ENCODE measurements around the gene GTPBP6.
"Not testable (repeated sequence)": the region's sequence is repeated elsewhere in the genome, so short reads cannot be mapped to it uniquely, and the experiment has no call there.

The GTPBP6 gene

GRCh38 chrX:283115-283845, 35.3 kb downstream of the GTPBP6 start:
- H3K27ac Mint-ChIP-seq: peak overlapping the region; percentile 48 to 96 (median 88)
- peaks cover 12% of the 10 kb centered on the region for H3K27me3 Mint-ChIP-seq (ENCODE audit: low read depth)
- H3K4me1 Mint-ChIP-seq: peaks cover 24% of the 10 kb centered on the region
- no peaks in the 10 kb centered on the region for H3K9me3 Mint-ChIP-seq
- H3K36me3 Mint-ChIP-seq (ENCODE audit: low read depth): peaks cover 33% of the 10 kb centered on the region
- TF ChIP-seq, protein P1, sequence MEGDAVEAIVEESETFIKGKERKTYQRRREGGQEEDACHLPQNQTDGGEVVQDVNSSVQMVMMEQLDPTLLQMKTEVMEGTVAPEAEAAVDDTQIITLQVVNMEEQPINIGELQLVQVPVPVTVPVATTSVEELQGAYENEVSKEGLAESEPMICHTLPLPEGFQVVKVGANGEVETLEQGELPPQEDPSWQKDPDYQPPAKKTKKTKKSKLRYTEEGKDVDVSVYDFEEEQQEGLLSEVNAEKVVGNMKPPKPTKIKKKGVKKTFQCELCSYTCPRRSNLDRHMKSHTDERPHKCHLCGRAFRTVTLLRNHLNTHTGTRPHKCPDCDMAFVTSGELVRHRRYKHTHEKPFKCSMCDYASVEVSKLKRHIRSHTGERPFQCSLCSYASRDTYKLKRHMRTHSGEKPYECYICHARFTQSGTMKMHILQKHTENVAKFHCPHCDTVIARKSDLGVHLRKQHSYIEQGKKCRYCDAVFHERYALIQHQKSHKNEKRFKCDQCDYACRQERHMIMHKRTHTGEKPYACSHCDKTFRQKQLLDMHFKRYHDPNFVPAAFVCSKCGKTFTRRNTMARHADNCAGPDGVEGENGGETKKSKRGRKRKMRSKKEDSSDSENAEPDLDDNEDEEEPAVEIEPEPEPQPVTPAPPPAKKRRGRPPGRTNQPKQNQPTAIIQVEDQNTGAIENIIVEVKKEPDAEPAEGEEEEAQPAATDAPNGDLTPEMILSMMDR (IDR thresholded peaks at IDR 0.05; ENCODE audit: unreplicated experiment in 3 of 3): no peak
- peak overlapping the region; percentile 91 to 96 (median 92) for H3K4me3 Mint-ChIP-seq

- peak overlapping the region; percentile 43 to 98 (median 98) for H3K27ac Mint-ChIP-seq
- peaks cover 16% of the 10 kb centered on the region for H3K27me3 Mint-ChIP-seq (ENCODE audit: low read depth)
Measured at GRCh38 chrX:282000-282681, 36.5 kb downstream of the GTPBP6 start.

GRCh38 chrX:281166-281999, 37.2 kb downstream of the GTPBP6 start, which contains the start of gene PLCXD1:
Gene PLCXD1 (plus strand): TSS chrX:281381. CDS start chrX:284188, 2,807 bp downstream.
- peaks cover 22% of the 10 kb centered on the region for H3K36me3 Mint-ChIP-seq (ENCODE audit: low read depth)
- H3K4me1 Mint-ChIP-seq: peaks cover 20% of the 10 kb centered on the region
- H3K27ac Mint-ChIP-seq: peak within 1 kb of the TSS; percentile 98 to 99 (median 98)
- TF ChIP-seq, protein P1 (IDR thresholded peaks at IDR 0.05; ENCODE audit: unreplicated experiment in 3 of 3): no peak
- H3K9me3 Mint-ChIP-seq: no peaks in the 10 kb centered on the region
- H3K4me3 Mint-ChIP-seq: peak within 1 kb of the TSS; percentile 86 to 92 (median 89)
- peaks cover 17% of the 10 kb centered on the region for H3K27me3 Mint-ChIP-seq (ENCODE audit: low read depth)

More at GRCh38 chrX:282000-282681, 36.5 kb downstream of the GTPBP6 start:
- H3K9me3 Mint-ChIP-seq: not testable (repeated sequence)
- Mint-ChIP-seq H3K4me3 (peak overlapping the region; percentile 86 to 92 (median 89)), H3K36me3 (ENCODE audit: low read depth) (peaks cover 27% of the 10 kb centered on the region), H3K4me1 (peaks cover 24% of the 10 kb centered on the region)

DNA sequence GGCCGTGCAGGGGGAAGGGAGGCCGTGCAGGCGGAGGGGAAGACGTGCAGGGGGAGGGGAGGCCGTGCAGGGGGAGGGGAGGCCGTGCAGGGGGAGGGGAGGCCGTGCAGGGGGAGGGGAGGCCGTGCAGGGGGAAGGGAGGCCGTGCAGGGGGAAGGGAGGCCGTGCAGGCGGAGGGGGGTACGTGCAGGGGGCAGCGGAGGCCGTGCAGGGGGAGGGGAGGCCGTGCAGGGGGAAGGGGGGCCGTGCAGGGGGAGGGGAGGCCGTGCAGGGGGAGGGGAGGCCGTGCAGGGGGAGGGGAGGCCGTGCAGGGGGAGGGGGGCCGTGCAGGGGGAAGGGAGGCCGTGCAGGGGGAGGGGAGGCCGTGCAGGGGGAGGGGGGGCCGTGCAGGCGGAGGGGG, 37.9 kb downstream of the GTPBP6 start:
- Mint-ChIP-seq H3K27ac (peak overlapping the region in 1 of 3 experiments; percentile 98), H3K4me1 (peaks cover 17% of the 10 kb centered on the region), H3K36me3 (ENCODE audit: low read depth) (peaks cover 17% of the 10 kb centered on the region), H3K27me3 (ENCODE audit: low read depth) (peaks cover 20% of the 10 kb centered on the region)
- not testable (repeated sequence) for H3K9me3 Mint-ChIP-seq, H3K4me3 Mint-ChIP-seq

DNA sequence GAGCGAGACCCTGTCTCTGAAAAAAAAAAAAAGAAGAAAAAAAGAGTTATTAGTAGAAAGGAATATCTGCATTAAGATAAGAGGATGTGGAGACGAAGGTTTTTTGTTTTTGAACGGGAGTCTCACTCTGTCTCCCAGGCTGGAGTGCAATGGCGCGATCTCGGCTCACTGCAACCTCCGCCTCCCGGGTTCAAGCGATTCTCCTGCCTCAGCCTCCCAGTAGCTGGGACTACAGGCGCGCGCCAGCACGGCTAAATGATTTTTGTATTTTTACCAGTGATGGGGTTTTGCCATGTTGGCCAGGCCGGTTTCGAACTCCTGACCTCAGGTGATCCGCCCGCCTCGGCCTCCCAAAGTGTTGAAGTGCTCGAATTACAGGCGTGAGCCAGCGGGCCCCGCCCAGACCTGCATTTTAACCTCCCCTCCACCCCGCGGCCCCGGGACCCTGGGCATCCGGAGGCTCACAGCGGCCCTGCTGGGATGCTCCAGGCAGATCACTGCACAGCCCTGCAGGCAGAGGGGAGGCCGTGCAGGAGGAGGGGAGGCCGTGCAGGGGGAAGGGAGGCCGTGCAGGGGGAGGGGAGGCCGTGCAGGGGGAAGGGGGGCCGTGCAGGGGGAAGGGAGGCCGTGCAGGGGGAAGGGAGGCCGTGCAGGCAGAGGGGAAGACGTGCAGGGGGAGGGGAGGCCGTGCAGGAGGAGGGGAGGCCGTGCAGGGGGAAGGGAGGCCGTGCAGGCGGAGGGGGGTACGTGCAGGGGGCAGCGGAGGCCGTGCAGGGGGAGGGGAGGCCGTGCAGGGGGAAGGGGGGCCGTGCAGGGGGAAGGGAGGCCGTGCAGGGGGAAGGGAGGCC, 38.6 kb downstream of the GTPBP6 start:
- Mint-ChIP-seq H3K27ac (peak overlapping the region; percentile 89 to 94 (median 91)), H3K27me3 (ENCODE audit: low read depth) (peaks cover 24% of the 10 kb centered on the region), H3K4me3 (peak overlapping the region; percentile 73 to 78 (median 77)), H3K36me3 (ENCODE audit: low read depth) (peaks cover 12% of the 10 kb centered on the region), H3K4me1 (peaks cover 17% of the 10 kb centered on the region)
- H3K9me3 Mint-ChIP-seq: not testable (repeated sequence)

- H3K27ac Mint-ChIP-seq: peak overlapping the region in 1 of 3 experiments; percentile 50
- H3K4me3 Mint-ChIP-seq: peak overlapping the region; percentile 69 to 78 (median 75)
- no peaks in the 10 kb centered on the region for H3K9me3 Mint-ChIP-seq
- peaks cover 24% of the 10 kb centered on the region for H3K27me3 Mint-ChIP-seq (ENCODE audit: low read depth)
- peaks cover 17% of the 10 kb centered on the region for H3K4me1 Mint-ChIP-seq
- peaks cover 5% of the 10 kb centered on the region for H3K36me3 Mint-ChIP-seq (ENCODE audit: low read depth)
- TF ChIP-seq, protein P1 (IDR thresholded peaks at IDR 0.05; ENCODE audit: unreplicated experiment in 3 of 3): no peak
Measured at GRCh38 chrX:276581-277201, 41.9 kb downstream of the GTPBP6 start.
